AG10803 (cell line): ENCODE data around the gene ATP6V0A1.
A peak's percentile ranks its signal among the peaks of the same experiment; 100 is the strongest.

Experiments
- DNase-seq: peaks from one replicate; pipeline ENCODE4 v3.0.0; 2010; ENCODE audit warnings: low read depth
- H3K4me3 ChIP-seq: 2 replicates; pipeline ENCODE4 v1.5.1; 2011; ENCODE audit warnings: mild to moderate bottlenecking, low read length, control low read depth
- CTCF ChIP-seq: conservative IDR thresholded peaks from 2 replicates; pipeline ENCODE4 v1.5.1; 2011; ENCODE audit warnings: mild to moderate bottlenecking, low read length, control low read depth, inconsistent platforms

ATP6V0A1 gene

GRCh38 chr17:42566215-42566882 is 107.7 kb downstream of the ATP6V0A1 start:
- peak overlapping the region; percentile 50 for H3K4me3 ChIP-seq
- no peak for DNase-seq
- TF ChIP-seq CTCF: no peak

- H3K4me3 ChIP-seq: peak within 1 kb of the TSS; percentile 91
- no peak for TF ChIP-seq CTCF
- peak; percentile 86 for DNase-seq
These were observed 108.3 kb downstream of the ATP6V0A1 start, which contains the start of gene MLX for GRCh38 chr17:42566883-42567573. Gene MLX, plus strand, starts transcription at chr17:42567100. Its CDS starts 25 bp downstream, at chr17:42567125.

- TF ChIP-seq CTCF: no peak
- no peak for DNase-seq
- H3K4me3 ChIP-seq: no peak overlapping the region
These were observed 109.8 kb downstream of the ATP6V0A1 start for GRCh38 chr17:42568341-42569111.

GRCh38 chr17:42571435-42572225 is 113.0 kb downstream of the ATP6V0A1 start:
- no peak for TF ChIP-seq CTCF
- H3K4me3 ChIP-seq: no peak overlapping the region
- DNase-seq: peak; percentile 15
